GM18867 (cell line): Measurements from ENCODE around the gene FDXR.
A peak's percentile ranks its signal among the peaks of the same experiment; 100 is the strongest.
"Not testable (repeated sequence)": the region's sequence is repeated elsewhere in the genome, so short reads cannot be mapped to it uniquely, and the experiment has no call there.

Experiments used
- ATAC-seq: cut with Tn5 transposase; IDR thresholded peaks from one replicate; pipeline ENCODE4 v1.9.1; 2021; ENCODE audit warnings: mild to moderate bottlenecking, moderate library complexity; ENCODE audit not compliant: unreplicated experiment

Gene FDXR, protein sequence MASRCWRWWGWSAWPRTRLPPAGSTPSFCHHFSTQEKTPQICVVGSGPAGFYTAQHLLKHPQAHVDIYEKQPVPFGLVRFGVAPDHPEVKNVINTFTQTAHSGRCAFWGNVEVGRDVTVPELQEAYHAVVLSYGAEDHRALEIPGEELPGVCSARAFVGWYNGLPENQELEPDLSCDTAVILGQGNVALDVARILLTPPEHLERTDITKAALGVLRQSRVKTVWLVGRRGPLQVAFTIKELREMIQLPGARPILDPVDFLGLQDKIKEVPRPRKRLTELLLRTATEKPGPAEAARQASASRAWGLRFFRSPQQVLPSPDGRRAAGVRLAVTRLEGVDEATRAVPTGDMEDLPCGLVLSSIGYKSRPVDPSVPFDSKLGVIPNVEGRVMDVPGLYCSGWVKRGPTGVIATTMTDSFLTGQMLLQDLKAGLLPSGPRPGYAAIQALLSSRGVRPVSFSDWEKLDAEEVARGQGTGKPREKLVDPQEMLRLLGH

DNA sequence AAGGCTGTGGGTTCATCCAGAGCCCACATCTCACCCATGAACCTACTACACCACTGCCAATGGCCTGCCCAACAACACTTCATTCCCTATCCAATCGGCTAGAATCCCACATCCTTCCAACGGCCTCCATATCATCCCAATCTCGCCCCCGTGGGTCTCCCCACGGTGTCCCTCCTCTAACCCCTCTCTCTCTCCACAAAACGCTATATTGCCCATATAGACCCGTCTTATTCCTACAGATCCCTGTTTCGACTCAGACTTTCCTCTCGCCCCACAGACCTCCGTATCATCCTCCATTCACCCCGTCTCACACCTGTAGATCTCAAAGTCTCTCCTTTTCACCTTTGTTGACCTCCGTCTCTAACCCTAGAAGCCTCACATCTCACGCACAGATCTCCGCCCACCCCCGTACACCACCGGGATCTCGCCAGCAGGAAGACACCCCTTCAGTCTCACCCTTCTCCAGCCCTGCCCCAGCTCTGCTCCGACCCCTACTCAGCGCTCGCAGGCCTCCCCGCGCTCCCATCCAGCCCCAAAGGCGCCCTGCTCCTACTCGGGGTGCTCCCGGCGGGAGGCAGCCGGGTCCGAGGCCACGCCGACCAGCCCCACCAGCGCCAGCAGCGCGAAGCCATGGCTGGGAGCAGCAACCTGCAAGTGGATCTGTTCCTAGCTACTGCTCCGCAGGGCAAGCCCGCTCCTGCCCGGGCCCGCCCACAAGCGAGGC, at the start of gene FDXR:
FDXR (minus strand) TSS at position 682 of the 724 bp plus-strand sequence; CDS start at position 632, 50 bp downstream.
- ATAC-seq: peak; percentile 21

DNA sequence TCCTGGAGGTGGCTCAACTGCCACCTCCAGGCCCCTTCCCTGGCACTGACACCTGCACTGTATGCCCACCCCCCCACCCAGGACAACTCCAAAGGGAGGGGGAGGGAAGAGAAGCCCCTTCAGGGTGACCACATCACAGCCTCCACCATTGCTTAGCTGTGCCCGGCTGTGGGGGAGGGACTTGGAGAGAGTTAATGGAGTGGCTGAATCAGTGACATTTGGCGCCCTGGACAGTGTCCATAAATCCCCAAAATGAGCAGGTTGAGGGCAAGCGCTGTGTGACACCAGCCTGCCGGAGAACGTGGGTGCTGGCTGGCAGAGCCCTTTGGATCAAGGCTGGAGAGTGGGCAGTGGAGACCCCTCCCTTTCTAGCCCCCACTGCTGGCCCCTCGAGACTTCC, 49.4 kb upstream of the FDXR start:
- no peak for ATAC-seq

DNA sequence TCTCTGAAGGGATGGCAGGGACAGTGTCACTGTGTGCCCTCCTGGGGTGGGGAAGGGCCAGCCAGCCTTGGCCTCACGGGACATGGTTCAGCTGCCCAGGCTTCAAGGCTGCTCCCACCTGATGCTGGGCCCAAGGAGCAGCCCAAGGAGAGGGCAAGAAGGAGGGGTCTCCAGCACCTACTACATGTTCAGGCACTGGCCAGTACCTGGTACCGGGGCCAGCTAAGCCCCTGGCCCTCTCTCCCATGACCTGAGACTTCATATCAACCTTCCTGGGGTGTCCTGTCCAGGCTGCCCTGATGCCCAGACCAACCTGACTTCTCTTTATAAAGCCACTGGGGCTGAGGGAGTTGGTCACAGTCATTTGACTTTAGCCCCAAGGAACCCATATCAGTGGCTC, 49.0 kb upstream of the FDXR start:
- ATAC-seq: no peak

DNA sequence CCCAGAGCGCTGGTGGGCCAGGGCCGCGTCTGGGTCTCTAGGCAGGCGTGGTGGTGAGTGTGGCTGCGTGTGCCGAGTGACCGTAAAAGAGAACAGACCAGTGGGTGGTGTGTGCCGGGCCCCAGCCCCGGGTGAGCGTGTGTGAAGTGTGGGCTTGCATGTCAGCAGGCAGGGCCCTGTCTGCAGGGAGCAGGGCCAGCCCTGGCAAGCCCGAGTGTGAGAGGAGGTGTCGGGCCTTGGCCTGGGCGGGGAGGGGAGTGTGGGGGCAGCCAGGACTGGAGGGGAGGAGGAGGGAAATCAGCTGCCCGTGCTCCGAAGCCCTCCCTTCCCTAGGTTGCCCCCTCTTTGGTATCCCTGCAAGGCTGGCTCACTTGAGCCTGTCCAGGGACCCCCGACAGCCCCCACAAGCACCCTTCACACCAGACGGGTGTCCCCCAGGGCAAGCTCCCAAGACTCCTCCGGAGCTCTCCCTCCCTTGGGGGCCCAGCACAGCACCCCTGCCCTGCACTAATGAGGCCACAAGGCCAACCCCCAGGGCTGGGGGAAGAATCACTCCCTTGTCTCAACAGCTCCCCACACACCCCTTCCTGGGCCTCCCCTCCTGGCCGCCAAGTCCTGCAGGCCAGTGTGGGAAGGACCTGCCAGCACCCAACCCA, 48.4 kb upstream of the FDXR start:
- ATAC-seq: no peak

DNA sequence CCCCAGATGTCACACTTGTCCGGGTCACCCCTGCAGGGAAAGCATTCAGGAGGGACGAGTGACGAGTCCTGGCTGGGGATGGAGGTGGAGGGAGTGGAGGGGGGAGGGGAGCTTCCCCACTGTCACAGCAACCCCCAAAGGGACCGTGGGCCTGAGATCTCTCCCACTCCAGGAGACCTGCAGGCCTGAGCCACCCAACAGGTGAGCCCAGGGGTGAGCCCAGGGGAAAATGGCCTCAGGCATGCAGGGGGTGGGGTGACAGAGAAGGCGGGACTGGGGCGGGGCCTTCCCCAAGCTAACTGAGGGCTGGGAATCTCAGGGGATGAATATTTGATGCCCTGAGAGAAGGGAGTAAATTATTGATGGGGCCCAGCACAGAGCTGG, 47.8 kb upstream of the FDXR start:
- no peak for ATAC-seq

DNA sequence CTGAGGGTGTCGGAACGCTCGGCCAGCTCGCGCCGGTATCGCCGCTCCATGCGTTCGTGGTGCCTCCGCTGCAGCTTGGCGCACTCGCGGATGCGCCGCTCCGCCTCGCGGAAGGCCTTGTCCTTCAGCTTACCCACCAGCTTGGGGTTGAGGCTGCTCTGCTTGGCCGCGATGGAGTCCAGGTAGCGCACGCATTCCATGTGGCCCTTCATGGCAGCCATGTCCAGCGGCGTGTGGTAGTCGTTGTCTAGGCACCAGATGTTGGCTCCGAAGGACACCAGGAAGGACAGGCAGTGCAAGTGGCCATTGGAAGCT, 47.5 kb upstream of the FDXR start:
- no peak for ATAC-seq

DNA sequence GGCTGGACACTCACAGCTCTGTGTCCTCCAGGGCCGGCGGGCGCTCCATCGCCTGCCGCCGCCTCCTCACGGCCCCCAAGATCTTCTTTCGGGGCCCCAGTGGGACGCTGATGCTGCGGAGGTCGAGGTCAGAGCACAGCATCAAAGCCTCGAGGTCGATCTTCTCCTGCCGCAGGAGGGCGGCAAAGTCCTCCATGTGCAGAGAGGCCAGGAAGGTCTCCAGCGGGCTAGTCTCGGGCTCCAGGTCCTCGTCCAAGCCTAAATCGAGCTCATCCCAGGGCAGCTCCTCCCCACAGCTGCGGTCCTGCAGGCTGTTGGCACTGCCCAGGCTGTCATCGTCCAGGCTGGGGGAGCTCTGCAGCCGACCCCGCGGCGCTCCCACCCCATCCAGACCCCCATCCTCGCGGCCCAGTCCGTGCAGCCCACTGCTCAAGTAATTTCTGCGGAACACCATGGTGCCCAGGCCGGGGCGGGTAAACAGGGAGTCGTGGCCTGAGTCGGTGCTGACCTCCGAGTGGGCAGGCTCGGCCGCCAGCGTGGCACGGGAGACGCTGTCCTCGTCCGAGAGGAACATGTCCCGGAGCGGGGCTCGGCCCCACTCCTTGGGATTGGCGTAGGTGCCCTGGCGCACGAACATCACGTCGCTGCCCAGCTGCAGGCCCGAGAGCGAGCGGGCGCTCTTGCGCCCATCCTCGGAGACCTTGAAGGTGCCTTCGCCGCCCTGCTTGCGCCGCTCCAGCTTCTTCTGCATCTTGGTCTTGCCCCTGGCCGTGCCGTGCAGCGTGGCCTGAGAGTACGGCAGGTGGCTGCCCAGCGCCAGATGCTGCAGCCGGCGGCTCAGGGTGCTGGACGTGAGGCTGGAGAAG, 46.9 kb upstream of the FDXR start:
- ATAC-seq: no peak

DNA sequence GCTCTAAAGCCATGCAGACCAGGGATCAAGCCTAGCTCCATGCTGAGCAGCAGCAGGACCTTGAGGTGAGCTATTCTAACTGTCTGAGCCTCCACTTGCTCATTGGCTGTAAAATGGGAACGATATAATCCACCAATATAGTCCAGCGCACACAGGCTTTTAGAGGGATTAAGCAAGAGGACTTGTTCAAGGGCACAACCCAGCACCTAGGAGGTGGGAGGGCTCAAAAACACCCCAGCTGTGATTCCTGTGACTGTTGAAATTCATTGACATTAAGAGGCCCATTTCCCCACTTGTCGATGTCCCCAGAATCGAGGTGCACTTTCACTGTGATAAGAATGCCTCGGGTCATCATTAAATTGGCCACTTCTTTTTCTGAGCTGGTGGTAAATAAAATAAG, 46.1 kb upstream of the FDXR start:
- no peak for ATAC-seq

DNA sequence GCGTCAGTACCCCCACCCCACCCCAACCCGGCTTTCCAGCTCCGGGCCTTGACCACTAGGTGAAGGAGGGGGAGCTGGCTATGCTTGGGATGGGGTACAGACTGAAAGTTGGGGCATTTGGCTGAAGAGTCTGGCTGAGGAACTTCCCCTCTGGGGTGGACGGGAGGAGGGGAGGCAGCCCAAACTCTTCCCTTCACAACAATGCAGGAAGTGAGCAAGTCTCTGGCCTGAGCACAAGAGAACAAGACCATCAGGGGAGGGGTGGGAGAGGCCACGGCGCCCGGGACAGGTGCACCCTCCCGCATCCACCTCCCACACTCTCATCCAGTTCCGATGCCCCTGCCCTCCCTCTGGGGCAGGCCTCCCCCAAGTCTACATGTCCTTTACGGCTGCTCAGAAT, 44.6 kb upstream of the FDXR start:
- no peak for ATAC-seq

DNA sequence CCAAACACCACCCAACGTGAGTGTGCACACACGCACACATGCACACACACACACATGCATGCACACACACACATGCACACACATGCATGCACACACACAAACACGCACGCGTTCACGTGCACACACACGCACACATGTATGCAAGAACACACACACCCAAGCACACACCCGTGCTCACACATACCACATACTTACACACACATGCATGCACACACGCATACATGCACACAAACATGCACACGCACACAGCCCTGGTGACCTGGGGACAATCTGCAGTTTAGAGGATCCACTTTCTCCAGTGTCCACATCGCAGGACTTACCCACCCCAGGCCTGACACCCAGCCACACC, 44.0 kb upstream of the FDXR start:
- ATAC-seq: no peak

DNA sequence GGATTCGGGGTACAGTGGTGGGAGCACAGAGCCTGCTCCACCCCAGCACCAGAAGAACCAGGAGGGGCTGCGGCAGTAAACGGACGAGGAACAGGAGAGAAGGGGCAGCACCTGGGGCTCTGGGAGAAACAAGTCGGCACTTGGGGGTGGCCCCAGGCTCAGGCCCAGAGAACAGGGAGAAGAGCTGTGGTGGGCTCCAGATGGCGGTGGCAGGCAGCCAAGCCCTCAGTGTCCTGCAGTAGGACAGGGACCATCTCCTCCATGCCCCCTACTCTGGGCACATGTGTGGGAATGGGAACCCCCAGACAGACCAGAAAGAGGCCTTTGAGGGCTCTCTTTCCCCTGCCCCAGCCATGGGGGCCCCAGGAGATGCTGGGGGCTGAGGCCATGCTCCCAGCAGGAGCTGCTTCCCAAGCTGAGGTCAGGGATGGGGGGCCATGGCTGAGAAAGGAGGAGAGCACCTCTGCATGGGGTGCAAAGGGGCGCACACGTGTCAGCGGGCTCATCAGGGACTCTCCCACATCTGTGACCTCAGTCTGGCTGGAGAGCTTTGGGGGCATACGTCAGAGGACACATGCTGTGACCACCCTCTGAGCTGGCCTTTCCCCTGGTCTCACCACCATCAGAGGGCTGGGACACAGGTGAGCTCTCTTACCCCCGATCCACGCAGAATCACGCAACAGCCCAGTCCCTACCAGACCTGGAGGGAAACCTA, 43.5 kb upstream of the FDXR start:
- no peak for ATAC-seq

DNA sequence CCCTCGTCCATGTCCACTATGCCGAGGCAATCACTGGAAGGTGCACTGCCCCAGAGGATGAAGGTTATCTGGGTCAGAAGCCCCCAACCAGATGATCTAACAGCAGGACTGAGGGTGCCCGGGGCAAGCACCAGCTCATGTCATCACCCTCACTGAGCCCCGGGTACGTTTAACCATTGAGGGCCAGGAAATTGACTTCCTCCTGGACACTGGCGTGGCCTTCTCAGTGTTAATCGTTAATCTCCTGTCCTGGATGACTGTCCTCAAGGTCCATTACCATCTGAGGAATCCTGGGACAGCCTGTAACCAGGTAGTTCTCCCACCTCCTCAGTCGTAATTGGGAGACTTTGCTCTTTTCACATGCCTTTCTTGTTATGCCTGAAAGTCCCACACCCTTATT, 38.6 kb upstream of the FDXR start:
- not testable (repeated sequence) for ATAC-seq

DNA sequence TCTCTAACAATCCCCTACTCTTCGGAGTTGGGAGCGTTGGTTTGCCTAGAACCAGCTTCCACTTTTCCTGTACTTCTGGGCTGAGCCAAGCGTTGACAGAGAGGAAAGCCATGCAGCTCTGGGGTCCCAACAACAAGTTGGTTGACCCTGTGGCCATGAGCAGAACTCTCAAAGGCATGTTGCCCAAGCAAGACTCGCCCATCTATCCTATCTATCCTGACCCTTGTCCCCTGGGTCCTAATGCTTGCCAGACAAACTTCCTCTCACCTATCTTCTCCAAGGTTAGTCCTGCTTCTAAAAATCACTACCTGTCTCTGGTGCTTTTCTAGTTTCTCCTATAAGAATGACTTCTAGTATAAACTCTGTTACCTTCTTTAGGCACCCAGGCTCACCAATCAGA, 36.3 kb upstream of the FDXR start:
- not testable (repeated sequence) for ATAC-seq

DNA sequence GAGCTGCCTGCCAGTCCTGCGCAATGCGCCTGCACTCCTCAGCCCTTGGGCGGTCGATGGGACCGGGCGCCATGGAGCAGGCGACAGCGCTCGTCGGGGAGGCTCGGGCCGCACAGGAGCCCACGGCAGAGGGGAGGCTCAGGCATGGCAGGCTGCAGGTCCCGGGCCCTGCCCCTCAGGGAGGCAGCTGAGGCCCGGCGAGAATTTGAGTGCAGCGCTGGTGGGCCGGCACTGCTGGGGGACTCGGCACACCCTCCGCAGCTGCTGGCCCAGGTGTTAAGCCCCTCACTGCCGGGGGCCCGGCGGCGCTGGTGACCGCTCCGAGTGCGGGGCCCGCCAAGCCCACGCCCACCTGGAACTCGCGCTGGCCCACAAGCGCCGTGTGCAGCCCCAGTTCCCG, 34.2 kb upstream of the FDXR start:
- ATAC-seq: no peak

DNA sequence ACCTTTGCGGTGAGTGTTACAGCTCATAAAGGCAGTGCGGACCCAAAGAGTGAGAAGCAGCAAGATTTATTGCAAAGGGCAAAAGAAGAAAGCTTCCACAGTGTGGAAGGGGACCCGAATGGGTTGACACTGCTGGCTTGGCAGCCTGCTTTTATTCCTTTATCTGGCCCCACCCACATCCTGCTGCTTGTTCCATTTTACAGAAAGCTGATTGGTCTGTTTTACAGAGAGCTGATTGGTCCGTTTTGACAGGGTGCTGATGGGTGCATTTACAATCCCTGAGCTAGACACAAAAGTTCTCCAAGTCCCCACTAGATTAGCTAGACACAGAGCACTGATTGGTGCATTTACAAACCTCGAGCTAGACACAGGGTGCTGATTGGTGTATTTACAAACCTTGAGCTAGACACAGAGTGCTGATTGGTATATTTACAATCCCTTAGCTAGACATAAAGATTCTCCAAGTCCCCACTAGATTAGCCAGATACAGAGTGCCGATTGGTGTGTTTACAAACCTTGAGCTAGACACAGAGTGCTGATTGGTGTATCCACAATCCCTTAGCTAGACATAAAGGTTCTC, 33.5 kb upstream of the FDXR start:
- not testable (repeated sequence) for ATAC-seq

DNA sequence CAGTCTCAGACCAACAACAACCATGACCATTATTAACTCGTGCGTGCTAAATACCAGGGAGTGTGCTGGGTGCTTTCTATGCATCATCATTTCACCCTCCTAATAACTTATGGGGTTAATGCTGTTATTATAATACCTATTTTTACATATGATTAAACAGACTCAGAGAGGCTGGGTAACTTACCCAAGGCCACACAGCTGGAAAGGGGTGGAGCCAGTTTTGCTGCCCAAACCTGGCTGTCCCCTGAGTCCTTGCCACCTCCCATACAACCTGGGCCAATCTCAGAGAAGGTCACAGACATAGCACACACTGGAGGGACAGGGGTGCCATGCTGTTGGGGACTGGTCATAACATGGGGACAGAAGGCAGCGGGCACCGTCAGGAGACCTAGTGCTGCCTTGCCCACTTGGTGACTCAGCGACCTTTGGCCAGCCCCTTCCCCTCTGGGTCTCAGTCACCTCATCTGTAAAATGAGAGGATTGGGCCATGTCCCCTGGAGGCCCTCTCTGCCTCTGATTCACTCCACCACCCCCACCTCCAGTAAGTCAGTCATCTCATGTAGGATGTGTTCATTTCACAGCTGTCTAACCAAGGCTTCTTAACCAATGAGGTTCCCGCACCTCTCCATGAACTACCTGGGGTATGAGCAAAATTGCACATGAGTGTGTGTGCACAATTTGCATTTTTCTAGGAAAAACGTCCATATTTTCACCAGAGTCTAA, 32.1 kb upstream of the FDXR start:
- no peak for ATAC-seq

DNA sequence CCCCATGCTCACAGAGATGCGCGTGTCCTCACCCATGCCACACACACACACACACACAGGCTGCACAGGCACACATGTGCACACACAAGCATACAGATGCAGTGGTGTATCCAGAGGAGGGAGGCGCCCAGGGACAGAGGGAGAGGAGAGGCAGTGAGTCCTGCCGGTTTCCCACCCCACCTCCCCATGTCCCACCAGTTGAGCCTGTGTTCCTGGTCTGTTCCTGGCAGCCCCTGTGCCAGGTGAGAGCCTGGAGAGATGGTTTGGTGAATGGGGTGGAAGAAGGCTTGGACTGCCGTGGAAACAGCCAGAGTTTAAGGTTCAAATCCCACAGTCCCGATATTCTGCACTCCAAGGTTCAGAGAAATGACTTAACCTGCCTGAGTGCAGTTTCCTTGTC, 30.9 kb upstream of the FDXR start:
- ATAC-seq: no peak

DNA sequence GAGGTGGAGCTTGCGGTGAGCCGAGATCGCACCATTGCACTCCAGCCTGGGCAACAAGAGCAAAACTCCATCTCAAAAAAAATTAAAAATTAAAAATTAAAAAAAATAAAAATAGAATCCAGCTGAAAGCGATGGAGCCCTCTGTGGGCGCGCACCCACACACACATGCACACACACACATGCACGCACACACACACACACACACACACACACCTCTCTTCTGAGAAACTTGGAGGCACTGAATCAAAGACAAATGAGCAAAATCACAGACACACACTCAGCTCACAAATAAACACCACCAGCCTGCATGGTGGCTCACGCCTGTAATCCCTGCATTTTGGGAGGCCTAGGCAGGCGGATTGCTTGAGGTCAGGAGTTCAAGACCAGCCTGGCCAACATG, 30.2 kb upstream of the FDXR start:
- ATAC-seq: no peak

DNA sequence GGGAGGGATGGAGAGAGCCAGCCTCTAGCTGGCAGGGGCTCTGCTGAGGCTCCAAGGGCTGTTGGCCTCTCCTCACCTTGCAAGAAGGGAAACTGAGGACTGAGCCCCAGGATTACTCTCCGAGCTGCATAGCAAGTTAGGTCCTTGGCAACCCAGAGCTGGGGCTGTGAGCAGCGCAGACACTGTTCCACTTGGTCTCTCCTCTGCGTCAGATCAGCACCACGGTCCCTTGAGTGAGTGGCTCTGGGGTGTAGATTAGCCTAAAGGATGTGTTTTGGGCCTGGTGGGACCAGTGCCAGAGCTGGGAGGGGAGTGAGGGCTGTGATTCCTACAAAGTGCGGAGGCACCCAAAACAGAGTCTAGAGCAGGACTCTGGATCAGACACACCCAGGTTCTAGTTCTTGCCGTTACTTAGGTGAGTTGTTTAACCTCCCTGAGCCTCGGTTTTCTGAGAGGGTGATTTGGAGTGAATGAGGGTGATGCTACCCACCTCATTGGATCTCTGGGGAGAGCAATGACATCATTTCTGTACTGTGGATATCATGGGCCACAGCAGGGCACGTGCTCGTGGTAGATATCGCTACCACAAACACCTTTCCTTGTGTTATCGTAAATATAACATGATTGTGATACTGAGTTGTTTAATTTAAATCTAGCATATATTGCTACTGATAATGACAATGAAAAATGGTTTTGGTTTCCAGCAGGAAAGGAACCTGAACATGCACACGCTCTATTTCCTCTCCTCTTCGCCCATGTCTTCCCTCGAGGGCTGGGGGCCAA, 28.8 kb upstream of the FDXR start:
- no peak for ATAC-seq
